IPS-18a (cell line): Measurements from ENCODE around the gene MKNK1.

Source experiments
- H3K27ac ChIP-seq: one replicate; pipeline ENCODE4 v1.5.1; 2013; ENCODE audit warnings: low read length
- H3K27me3 ChIP-seq: one replicate; pipeline ENCODE4 v1.6.1; 2013; ENCODE audit warnings: mild to moderate bottlenecking, low read length; ENCODE audit not compliant: control insufficient read depth, insufficient read depth
- H3K36me3 ChIP-seq: one replicate; pipeline ENCODE4 v1.6.1; 2013; ENCODE audit warnings: low read depth, low read length; ENCODE audit not compliant: control insufficient read depth
- H3K4me1 ChIP-seq: one replicate; pipeline ENCODE4 v1.6.1; 2013; ENCODE audit warnings: low read depth, low read length; ENCODE audit not compliant: control insufficient read depth
- H3K4me3 ChIP-seq: one replicate; pipeline ENCODE4 v1.5.1; 2013; ENCODE audit warnings: low read length
- H3K9ac ChIP-seq: one replicate; pipeline ENCODE4 v1.6.1; 2013; ENCODE audit warnings: mild to moderate bottlenecking, low read length, moderate library complexity
- H3K9me3 ChIP-seq: one replicate; pipeline ENCODE4 v1.6.1; 2013; ENCODE audit warnings: low read depth, low read length; ENCODE audit not compliant: control insufficient read depth

Gene MKNK1

DNA sequence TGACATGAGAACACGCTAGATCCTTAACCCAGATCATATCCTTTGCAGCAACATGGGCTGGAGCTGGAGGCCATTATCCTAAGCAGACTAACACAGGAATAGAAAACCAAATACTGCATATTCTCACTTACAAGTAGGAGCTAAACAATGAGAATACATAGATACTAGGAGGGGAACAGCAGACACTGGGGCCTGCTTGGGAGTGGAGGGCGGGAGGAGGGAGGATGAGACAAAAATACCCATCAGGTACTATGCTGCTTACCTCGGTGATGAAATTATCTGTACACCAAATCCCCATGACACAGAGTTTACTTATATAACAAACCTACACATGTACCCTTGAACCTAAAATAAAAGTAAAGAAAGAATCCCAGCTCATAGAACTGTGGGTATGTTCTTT lies 13.8 kb upstream of the MKNK1 start:
- no peaks in the 10 kb centered on the region for H3K9me3 ChIP-seq
- H3K9ac ChIP-seq, result no peak overlapping the region
- H3K4me1 ChIP-seq, result peaks cover 25% of the 10 kb centered on the region
- H3K4me3 ChIP-seq, result no peak overlapping the region
- H3K36me3 ChIP-seq, result no peaks in the 10 kb centered on the region
- H3K27ac ChIP-seq, result no peak overlapping the region
- H3K27me3 ChIP-seq, result peaks cover 15% of the 10 kb centered on the region

DNA sequence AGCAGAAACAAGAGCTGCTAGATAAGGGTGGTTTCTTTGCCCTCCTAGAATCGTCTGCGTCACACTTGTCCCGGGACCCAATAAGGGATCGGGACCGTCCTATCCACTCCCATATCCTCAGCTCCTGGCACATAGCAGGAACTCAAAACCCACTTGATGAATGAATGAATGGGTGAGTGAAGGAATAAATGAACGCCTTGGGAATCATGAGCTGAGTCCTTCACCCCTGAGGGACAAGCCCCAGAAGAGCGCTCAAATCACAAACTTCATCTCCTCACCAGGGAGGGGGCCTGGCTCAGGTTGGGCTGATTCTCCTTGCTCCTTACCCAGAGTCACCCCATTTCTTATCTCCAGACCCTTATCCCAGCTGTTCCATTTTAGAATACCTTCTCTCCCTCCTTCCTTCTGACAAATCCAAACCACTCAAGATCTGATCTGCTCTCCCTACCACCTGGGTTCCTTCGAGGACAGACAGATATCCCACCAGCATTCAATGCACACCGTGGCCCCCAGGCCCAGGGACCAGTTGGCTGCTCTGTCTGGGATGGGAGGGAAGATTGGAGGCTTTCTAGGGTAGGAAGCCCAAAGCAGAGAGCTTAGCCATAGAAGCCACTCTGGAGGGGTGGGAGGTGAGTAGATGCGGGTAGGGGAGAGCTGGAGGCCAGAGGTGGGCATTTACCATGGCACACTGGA lies 13.2 kb upstream of the MKNK1 start:
- Histone ChIP-seq H3K4me3 (peak overlapping the region; percentile 72), H3K9me3 (no peaks in the 10 kb centered on the region), H3K27me3 (peaks cover 15% of the 10 kb centered on the region), H3K27ac (no peak overlapping the region), H3K9ac (peak overlapping the region; percentile 58), H3K36me3 (no peaks in the 10 kb centered on the region), H3K4me1 (peaks cover 25% of the 10 kb centered on the region)

DNA sequence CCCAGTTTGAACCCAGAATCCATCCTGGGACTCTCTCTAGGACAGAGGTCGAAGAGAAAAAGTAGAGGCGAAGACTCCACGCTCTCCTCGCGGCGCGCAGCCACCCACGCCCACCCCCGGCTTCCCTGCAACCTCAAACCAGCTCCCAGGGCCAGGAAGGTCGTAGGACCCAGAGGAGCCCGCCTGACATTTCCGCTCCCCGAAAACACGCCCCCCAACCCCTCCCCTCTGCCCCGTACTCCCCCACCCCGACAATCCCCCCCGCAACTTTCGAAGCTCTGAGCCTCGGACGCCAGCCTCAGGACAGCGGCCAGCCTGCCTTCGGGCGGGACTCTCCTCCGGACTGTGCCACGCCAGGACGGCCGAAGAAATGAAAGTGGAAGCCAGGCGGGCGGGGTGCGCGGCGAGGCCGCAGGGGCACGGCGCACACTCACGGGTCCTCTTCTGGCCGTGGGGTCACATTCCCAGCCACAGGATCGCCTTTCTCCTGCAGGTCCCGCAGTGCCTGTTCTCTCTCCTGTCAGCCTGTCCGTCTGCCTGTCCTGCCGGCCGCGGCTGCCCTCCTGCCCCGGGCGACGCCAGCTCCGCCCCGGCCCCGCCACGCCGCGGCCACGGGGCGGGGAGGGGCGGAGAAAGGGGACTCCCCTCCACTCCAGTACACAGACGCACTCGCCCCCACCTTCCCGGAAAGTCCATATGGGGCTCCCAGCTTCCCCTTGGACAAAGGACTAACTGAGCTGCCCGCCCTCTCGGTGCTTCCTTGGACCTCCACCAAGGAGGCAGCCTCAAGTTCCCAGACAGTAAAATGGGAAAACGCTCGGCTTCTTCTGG lies 12.4 kb upstream of the MKNK1 start, which contains the start of gene MOB3C:
Gene MOB3C (minus strand): TSS at position 535 of the 831 bp plus-strand sequence. CDS start 3,490 bp downstream, outside the sequence.
- H3K9me3 ChIP-seq, result no peaks in the 10 kb centered on the region
- H3K36me3 ChIP-seq, result no peaks in the 10 kb centered on the region
- peak within 1 kb of the TSS; percentile 58 for H3K9ac ChIP-seq
- H3K27me3 ChIP-seq, result peaks cover 15% of the 10 kb centered on the region
- H3K4me3 ChIP-seq, result peak within 1 kb of the TSS; percentile 72
- H3K4me1 ChIP-seq, result peaks cover 31% of the 10 kb centered on the region
- H3K27ac ChIP-seq, result no peak within 1 kb of the TSS

DNA sequence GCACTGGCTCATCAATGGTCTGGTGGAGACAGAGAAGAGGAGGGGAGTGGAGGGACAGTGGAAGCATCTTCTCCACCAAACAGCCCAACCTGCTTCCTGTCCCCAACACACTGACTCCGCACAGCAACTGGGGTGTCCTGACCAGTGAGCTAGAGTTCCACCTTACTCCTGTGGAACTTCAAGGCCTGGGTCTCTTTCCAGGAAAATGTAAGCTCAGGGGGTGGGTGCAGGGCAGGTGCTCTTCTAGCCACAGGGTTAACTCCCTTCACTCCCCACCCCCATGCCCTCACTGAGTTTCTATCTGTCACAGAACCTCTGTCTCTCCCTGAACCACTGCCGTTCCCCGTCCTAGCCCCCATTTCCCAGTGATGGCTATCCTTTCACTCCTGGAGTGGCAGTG lies 11.7 kb upstream of the MKNK1 start:
- peaks cover 37% of the 10 kb centered on the region for H3K4me1 ChIP-seq
- no peak overlapping the region for H3K9ac ChIP-seq
- no peaks in the 10 kb centered on the region for H3K36me3 ChIP-seq
- H3K9me3 ChIP-seq, result no peaks in the 10 kb centered on the region
- H3K27me3 ChIP-seq, result peaks cover 15% of the 10 kb centered on the region
- no peak overlapping the region for H3K27ac ChIP-seq
- peak overlapping the region; percentile 72 for H3K4me3 ChIP-seq

DNA sequence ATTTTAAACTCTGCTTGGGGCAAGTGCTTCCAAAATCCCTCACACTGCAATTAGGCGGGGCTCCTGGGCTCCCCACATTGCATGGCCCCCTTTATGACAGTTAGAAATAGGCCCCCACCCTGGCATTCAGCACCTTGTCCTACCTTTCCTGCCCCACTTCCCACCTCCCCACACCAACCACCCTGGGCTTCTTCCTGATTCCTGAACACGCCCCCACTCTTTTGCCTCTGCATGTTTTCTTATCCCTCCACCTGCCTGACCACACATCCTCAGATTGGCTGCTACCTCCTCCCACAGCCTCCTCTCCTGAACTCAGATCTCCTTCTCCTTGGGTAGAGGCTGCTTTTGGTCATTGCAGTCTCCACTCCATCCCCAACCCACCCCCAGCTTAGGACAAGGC lies 11.0 kb upstream of the MKNK1 start:
- no peak overlapping the region for H3K9ac ChIP-seq
- H3K9me3 ChIP-seq, result no peaks in the 10 kb centered on the region
- peaks cover 15% of the 10 kb centered on the region for H3K27me3 ChIP-seq
- H3K4me1 ChIP-seq, result peaks cover 37% of the 10 kb centered on the region
- H3K36me3 ChIP-seq, result no peaks in the 10 kb centered on the region
- no peak overlapping the region for H3K27ac ChIP-seq
- no peak overlapping the region for H3K4me3 ChIP-seq

DNA sequence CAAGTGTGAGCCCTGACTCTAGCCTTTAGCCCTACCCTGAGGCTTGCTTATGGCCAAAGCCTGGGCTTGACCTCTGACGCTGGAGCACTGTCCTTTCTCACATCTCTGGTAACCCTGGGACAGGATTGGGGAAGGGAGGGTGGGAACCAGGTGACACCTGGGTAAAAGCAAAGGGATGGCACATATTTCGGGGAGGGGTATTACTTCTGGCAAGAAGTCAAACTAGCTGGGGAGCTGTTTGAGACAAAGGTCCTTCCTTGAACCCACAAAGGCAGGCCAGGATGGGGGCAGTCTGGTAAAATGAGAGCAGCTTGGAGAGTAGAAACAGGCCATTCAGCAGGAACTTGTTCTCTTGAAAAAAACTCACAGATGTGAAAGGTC lies 10.5 kb upstream of the MKNK1 start:
- H3K27ac ChIP-seq, result no peak overlapping the region
- no peak overlapping the region for H3K4me3 ChIP-seq

DNA sequence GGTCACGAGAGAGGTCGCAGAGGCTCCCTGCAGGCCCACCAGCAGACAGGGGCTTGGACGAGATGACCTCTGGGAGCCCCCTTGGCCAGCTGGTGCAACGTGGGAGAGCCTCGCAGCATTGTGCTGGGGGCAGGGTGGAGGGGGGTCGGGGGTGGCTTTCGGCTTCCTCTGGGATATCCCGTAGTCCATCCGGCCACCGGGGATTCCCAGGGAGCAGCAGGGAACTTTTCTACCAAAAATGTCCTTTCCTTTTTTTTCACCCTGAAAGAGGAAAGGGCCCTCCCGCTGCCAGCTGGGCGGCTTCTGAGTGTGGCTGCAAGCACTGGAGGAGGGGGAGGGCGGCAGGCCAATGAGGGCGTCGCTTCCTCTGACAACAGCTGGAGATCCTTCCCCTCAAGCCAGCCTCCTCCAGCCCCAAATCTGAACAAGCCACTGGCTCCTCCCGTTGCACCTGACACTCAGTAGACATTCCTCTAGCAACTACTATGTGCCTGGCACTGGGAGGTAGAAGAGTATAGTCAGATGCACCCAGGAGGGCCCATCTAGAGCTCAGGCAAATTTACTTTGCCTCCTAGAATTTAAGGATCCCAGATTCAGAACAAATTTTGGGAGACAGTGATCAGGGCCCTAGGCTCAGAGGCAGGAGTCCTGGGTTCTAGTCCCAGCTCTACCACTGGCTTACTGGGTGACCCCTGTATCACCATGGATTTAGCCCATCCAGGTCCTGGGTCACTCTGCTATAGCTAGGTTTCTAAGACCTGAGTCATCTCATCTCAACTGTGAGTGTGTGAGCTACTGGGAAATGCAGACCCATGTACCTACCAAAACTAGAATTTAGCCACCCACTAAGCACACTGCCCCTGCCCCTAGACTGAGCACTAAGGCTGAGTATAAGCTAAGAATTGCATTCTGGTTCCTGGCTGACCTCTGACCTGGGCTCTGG lies 9.9 kb upstream of the MKNK1 start:
- Histone ChIP-seq H3K4me1 (peaks cover 37% of the 10 kb centered on the region), H3K27me3 (peaks cover 15% of the 10 kb centered on the region), H3K4me3 (peak overlapping the region; percentile 39), H3K9me3 (no peaks in the 10 kb centered on the region), H3K9ac (peak overlapping the region; percentile 25), H3K27ac (no peak overlapping the region), H3K36me3 (peaks cover 7% of the 10 kb centered on the region)

More for the DNA sequence above, 10.5 kb upstream of the MKNK1 start:
- Histone ChIP-seq H3K9ac (no peak overlapping the region), H3K9me3 (no peaks in the 10 kb centered on the region), H3K36me3 (peaks cover 3% of the 10 kb centered on the region), H3K27me3 (peaks cover 15% of the 10 kb centered on the region), H3K4me1 (peaks cover 37% of the 10 kb centered on the region)

DNA sequence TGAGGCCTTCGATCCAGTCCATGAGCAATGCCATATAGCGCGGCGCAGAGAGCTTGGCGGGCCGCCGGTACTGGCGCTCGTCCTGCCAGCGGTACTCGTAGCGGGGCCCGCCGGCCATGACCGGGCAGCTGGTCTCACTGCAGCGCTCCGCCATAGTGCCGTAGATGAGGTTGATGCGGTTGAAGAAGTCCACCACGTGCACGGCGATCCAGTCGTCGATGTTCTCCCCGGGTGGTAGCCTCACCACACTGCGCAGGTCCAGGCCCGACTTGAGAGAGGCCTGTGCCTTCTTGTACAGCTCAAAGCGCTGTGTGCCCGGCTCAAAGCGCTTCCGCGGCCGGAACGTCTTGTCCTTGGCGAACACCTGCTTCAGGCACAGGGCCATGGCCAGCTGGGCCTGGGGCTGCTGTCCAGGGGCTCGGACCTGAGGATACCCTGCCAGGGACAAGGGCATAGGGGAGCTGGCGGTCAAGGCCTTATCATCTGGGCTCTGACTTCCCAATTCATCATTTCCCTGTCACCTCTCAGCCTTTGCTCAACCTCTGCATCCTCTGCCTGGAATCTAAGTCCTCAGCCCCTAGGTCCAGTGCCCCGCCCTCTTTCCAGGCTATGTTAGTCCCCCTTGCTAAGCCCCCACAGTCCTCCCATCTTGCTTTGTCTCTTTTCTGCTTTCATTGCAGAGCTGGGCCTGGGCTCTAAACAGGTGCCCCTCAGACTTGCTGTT lies 9.0 kb upstream of the MKNK1 start:
- Histone ChIP-seq H3K4me1 (peaks cover 37% of the 10 kb centered on the region), H3K9me3 (no peaks in the 10 kb centered on the region), H3K4me3 (peak overlapping the region; percentile 39), H3K27me3 (peaks cover 12% of the 10 kb centered on the region), H3K27ac (no peak overlapping the region), H3K36me3 (peaks cover 10% of the 10 kb centered on the region), H3K9ac (peak overlapping the region; percentile 25)

DNA sequence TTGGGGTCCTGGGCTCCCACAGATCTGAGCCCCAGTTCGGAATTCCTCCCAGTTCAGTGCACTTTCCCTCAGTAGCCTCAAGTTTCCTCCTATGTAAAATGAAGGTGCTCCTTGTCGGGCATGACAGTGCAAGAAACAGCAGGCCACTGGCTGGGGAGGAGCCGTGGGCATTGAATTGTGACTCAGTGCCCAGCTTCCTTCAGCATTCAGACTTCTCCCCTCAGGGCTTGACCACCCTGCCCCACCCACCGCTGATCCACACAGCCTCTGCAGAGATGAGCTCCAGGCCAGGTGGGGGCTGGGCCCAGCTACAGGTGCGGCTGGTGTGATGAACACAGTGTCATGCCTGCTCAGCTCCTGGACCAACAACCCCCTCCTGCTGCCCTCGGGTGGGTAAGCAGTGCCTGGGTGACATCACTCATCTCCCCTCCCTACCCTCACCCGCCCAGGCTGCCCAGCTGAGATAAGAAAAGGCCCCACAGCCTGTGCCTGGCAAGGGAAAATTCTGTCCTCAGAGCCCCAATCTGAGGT lies 7.7 kb upstream of the MKNK1 start:
- Histone ChIP-seq H3K36me3 (peaks cover 10% of the 10 kb centered on the region), H3K9ac (no peak overlapping the region), H3K27me3 (no peaks in the 10 kb centered on the region), H3K9me3 (no peaks in the 10 kb centered on the region), H3K4me1 (peaks cover 37% of the 10 kb centered on the region), H3K4me3 (peak overlapping the region; percentile 17), H3K27ac (no peak overlapping the region)

DNA sequence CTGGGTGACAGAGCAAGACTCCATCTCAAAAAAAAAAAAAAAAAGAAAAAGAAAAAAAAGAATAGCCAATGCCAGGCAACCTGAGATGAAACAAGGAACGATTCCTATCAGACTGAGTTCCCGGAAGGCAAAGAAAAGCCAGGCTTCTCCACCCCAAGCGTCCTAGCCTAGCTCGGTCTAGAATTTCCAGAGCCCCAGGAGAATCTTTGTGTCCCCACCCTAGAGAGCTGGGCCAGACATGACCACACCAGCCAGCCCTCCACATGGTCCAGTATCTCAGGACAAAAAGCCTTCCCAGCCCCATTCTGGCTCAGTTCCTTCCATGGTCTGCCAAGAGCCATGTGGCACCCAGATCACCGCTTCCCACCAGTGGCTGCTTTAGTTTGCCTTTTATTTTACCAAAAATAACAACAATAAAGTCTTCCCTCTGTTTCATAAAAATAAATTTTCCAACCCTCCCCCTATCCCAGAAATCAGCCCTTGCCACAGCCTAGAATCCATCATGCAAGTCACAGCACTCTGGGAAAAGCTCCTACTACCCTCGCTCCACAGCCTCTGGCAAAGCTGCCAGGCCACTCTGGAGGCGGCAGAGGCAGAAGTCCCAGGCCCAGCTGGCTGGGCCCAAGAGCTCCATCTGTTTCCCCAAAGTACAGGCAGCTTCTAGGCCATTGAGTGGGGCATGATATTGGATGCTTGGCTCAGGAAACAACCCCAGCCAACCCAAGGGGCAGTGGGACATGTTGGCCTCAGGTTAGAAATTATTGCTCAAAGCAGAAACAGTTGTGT lies 3.5 kb upstream of the MKNK1 start:
- no peak overlapping the region for H3K27ac ChIP-seq
- peaks cover 10% of the 10 kb centered on the region for H3K36me3 ChIP-seq
- H3K4me3 ChIP-seq, result no peak overlapping the region

More for the DNA sequence above, 3.5 kb upstream of the MKNK1 start:
- Histone ChIP-seq H3K9me3 (no peaks in the 10 kb centered on the region), H3K4me1 (peaks cover 28% of the 10 kb centered on the region), H3K27me3 (no peaks in the 10 kb centered on the region), H3K9ac (no peak overlapping the region)
